HG03280 (cell line): ENCODE results near the gene PRRX2.

Experiments used
- ATAC-seq: cut with Tn5 transposase; IDR thresholded peaks from one replicate; pipeline ENCODE4 v1.9.1; 2021; ENCODE audit warnings: mild to moderate bottlenecking, moderate library complexity; ENCODE audit not compliant: unreplicated experiment

The PRRX2 gene

GRCh38 chr9:129665389-129665775, at the start of gene PRRX2:
TSS of gene PRRX2 (plus strand) at chr9:129665647. CDS start at chr9:129665868, 221 bp downstream.
- no peak for ATAC-seq

- no peak for ATAC-seq
Observed at GRCh38 chr9:129617167-129617566, 48.3 kb upstream of the PRRX2 start.

GRCh38 chr9:129619787-129620668, 45.4 kb upstream of the PRRX2 start:
- no peak for ATAC-seq

GRCh38 chr9:129620669-129621295, 44.7 kb upstream of the PRRX2 start, which contains the start of gene C9orf50:
TSS of gene C9orf50 (minus strand) at chr9:129621101. CDS start at chr9:129620574, 527 bp downstream.
- ATAC-seq, result no peak

GRCh38 chr9:129623331-129623730, 42.1 kb upstream of the PRRX2 start:
- no peak for ATAC-seq

GRCh38 chr9:129624168-129624759, 41.2 kb upstream of the PRRX2 start:
- no peak for ATAC-seq

- ATAC-seq, result no peak
Observed at GRCh38 chr9:129624947-129625346, 40.5 kb upstream of the PRRX2 start.

- peak; percentile 76 for ATAC-seq
Observed at GRCh38 chr9:129626079-129626624, 39.3 kb upstream of the PRRX2 start, which contains the start of gene NTMT1. TSS of gene NTMT1 (plus strand) at chr9:129626163. CDS start at chr9:129632704, 6,541 bp downstream.

- peak; percentile 26 for ATAC-seq
Observed at GRCh38 chr9:129626625-129627284, 38.7 kb upstream of the PRRX2 start.

- no peak for ATAC-seq
Observed at GRCh38 chr9:129627556-129628440, 37.6 kb upstream of the PRRX2 start.

- ATAC-seq, result no peak
Observed at GRCh38 chr9:129628709-129629108, 36.7 kb upstream of the PRRX2 start.

GRCh38 chr9:129629251-129629820, 36.1 kb upstream of the PRRX2 start:
- ATAC-seq, result no peak

- no peak for ATAC-seq
Observed at GRCh38 chr9:129630967-129631673, 34.3 kb upstream of the PRRX2 start.

GRCh38 chr9:129631674-129632129, 33.7 kb upstream of the PRRX2 start:
- no peak for ATAC-seq

GRCh38 chr9:129632460-129632859, 33.0 kb upstream of the PRRX2 start:
- no peak for ATAC-seq

GRCh38 chr9:129633207-129633606, 32.2 kb upstream of the PRRX2 start:
- ATAC-seq, result no peak

- no peak for ATAC-seq
Observed at GRCh38 chr9:129633848-129634247, 31.6 kb upstream of the PRRX2 start.
